NCI-H82 treated with DMSO at 0.1 percent for 48 hours (cell line): ENCODE data around the gene MAST4.

ENCODE experiments used
- DNase-seq: peaks from one replicate; lab custom pipeline; 2025; ENCODE audit not compliant: unreplicated experiment; lab: John Stamatoyannopoulos, UW

The MAST4 gene

DNA sequence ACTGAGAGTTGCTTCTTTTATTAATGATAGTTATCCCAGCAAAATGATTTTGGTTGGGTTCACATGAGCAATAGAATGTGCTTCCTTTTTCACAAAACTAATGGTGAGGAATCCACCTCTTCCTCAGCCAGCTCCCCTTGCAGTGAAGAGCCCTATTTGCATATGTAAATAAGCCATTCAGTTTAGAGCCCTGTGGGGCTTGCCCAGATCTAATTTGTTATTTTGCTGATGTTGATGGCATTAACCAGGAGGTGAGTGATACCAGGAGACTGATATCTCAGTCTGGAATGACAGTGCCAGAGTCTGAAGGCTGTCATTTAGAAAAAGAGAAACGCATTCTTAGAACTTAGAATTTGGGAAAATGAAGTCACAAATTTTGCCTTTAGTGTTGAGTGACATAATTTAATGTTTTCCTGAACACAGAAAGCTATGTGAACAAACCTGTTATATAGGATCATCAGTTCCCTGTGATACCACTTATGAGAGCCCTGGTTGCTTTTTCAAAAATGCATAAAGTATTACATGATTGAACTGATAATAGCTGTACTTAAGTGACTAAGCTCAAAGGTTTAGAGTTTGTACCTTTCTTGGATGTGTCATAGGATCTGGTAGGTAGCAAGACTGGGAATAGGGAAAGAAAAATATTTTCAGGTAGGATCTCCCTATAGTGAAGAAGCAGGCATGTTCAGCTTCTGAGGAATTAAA is 271.6 kb downstream of the MAST4 start:
- no peak for DNase-seq

DNA sequence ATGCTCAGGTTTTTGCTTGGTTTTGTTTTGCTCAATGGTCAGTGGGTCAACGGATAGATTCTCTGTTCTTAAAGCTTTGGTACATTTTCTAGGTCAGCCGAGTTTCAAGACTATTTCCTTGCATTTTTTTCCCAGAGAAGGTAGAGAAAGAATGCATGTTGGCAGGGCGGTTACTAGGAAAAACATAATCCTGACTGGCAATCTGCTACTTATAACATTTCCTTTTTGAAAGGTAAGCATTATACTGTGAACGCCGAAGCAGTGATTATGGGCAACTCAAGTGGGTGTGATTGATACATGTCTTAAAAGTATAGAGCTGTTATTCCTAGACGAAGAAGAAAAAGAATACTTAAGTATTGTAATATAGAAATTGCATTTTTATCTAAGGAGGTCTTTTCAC is 273.2 kb downstream of the MAST4 start:
- no peak for DNase-seq

DNA sequence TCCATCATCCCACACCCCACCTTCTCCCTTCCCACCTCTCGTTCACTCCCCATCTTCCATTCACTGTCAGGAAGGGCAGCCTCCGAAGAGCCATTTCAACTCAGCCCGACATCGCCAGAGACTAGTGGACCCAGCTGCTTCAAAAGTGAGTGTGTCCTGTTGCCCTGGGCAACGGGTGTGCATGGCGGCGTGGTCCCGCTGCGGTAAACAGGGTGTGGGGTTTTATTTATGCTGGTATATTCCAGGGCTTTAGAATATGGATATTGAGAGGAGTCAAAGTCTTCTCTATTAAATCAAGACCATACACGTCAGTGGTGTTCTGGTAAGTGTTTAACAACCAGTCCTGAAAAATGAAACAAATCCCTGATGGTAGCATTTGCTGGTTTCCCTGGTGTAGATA is 274.5 kb downstream of the MAST4 start:
- DNase-seq: no peak

DNA sequence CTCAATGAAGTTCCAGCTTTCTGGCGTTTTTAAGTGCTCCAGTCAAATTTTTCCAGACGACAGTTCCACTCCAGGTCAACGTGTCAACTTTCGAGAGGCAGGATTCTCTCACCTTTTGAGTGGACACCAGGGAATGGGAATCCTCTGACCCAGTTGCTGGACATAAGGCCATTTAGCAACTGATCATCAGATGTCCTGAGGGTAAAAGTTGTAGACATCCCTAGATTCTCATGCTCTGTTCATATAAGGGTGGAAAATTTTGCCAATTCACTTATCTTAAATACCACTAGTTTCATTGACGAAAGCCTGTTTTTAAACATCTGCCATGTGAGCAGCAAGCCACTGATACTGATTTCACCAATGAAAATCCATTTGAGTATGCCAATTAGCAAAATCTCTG is 275.5 kb downstream of the MAST4 start:
- no peak for DNase-seq

DNA sequence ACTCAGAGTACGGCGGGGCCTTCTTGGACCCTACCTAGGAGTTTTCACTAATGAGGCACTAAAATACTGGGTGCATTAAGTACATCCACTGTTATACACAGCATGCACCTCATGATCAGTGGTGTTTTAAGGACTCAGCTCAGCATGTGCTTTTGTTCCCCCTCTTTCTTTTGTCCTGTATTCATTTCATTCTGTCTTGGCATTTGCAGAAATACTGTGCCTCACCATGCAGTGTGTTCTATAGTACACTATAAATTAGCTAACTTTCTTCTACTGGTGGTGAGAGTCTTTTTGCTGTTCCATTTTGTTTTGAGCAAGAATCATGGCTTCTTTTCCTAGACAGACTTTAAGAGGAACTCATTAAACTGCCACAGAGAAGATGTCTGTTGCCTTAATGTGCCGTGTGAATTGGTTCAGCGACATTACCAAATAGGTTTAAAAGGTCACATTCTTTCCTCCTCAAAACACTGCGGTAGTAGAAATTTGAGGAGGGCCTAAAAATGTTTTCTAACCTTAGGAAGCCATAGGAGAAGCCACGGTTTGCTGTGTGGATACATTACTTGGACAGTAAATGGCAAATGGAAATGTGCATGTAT is 276.6 kb downstream of the MAST4 start:
- no peak for DNase-seq

DNA sequence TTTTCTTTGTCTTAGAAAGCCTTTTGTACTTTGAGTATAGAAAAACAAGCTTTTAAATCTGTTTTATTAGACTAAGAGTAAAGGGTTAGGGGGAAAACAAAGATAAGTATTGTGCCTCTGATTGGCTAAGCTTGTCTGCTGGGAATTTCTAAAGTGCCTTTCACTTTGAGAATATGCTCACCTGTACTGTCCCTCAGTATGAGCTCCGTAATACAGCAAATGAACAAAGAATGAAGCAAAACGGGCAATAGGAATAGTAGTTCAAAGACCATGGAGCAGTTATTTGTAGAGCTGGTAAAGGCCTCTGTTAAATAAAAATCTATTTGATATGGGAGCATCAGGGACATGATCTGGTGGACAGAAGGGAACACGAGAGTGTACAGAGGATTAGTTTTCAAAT is 277.8 kb downstream of the MAST4 start:
- no peak for DNase-seq

DNA sequence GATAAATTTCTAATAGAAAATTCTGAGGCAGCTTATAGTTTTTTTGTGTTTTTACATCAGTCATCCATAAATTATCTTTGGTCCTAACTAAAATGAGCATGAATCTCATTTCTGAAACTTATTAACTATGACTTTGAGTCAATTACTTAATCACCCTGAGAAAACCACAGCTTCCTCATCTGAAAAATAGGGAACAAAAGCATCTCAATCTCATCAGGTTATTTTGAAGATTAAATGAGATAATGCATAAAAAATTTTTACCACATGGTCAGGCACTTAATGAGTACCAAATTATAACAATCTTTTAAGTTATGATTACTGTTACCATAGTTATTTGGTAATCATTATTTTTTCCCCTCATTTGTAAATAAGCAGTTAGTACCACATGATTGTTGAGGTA is 279.1 kb downstream of the MAST4 start:
- DNase-seq: no peak

DNA sequence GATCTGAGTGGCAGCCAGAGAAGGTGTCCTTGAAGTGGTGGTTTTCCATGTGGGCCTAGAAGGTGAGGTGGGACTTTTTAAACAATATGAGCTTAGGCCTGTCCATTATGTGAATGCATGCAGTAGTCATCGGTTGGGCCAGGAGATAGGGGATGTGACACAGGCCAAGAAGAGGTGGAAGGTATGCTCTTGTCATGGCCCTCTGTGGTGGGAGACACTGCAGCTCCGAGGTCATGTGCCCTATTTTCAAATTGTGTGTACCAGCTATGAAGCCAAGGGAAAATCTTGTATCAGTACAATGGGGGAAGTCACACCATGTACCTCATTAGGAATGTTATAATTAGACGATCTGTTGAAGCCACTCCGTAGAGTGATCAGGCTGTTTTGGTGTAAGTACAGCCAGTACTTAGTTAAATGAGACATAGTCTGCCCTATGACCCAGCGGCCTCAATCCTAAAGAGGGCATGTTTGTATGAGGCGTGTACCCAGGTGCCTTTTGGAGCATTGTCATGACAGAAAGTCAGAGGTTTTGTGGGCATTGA is 280.1 kb downstream of the MAST4 start:
- DNase-seq: no peak

DNA sequence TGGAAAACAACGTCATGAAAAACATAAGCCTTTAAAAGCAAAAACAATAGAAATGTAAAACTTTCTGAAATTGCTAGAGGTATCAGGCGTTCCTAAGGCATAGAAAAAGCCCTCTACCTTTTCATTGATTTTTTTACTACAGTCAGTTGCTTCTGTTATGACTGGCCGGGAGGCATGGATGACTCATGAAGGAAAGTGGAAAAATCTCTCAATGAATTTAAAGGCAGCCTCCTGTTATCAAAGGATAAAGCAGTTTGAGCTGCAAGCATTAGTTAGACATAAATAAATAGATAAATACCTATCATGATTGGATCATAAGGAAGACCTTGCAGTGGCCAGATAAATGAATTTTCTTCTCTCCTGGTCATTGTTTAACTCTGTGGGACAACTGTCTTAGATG is 281.6 kb downstream of the MAST4 start:
- DNase-seq: no peak

DNA sequence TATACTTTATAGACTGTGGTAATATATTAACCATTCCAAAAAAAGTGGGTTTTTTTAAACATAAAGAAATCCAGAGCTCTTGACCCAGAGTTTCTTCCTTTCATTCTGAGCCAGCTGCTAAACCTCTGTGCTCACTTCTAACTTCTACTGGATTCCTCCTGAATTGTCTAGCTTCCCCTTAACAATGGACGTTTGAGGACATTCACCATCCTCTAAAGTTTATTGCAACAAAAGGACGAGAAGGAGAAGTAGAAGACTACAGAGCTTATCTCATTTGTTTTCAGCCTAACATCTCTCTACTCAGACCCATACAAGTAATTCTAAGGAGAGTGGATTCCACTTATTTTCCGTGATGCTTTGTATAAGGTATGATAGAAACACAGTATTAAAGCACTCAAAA is 284.2 kb downstream of the MAST4 start:
- DNase-seq: no peak

DNA sequence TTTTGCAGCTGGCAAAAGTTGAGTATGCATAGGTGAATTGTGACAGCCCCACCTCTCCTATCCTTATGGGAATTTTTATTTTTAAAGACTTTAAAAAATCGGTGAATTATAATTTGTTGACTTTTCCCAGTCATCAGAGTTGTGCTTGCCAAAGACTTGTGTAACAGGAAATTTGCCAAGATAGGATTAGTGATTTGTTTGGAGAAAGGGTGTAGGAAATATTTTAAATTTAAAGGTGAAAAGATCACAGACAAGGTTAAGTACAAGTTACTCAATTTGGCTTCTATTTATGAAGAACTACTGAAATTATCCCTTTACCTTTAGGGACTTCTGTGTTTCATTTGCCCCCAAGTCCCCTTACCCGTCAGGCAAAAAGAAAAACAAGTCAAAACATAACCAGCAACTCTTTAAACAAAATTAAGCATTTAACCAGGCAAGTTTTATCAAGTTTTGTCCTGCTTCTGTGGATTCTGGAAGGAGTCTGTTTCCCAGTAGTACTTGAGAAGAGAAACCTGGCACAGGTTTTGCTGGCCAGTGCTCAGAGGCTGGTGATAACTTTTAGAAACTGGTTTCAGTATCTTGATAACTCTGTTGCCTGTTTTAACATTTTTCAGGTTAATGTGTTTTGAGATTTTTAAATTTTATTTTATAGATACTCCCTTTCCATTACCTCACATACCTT is 285.4 kb downstream of the MAST4 start:
- DNase-seq: no peak

DNA sequence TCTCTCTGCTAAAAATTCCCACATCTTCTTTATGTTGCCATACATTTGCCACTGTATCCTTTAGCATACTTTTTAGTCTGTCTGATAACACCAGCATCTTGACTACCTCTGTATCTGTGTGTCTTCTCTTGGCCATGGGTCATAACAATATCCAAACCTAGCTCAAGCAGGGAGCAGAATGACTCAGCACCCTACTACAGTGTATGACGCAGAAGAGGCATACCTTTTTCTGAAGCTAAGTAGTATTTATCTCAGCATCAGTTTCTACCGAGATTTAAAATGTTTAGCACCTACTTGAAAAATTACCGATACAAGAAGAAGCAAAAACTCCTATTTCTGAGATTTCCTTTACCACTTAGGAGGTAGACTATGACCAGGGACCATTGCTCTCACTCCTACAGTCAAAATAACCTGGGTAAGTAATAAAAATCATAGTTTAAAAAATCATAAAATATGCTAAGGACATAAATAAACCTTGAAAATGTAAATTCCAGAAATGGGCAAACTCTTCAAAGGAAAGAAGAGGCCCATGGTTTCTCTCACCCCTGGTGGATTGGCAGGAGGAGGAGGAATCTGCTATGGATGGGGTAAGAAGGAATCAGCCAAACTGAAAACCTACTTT is 286.5 kb downstream of the MAST4 start:
- DNase-seq: no peak

DNA sequence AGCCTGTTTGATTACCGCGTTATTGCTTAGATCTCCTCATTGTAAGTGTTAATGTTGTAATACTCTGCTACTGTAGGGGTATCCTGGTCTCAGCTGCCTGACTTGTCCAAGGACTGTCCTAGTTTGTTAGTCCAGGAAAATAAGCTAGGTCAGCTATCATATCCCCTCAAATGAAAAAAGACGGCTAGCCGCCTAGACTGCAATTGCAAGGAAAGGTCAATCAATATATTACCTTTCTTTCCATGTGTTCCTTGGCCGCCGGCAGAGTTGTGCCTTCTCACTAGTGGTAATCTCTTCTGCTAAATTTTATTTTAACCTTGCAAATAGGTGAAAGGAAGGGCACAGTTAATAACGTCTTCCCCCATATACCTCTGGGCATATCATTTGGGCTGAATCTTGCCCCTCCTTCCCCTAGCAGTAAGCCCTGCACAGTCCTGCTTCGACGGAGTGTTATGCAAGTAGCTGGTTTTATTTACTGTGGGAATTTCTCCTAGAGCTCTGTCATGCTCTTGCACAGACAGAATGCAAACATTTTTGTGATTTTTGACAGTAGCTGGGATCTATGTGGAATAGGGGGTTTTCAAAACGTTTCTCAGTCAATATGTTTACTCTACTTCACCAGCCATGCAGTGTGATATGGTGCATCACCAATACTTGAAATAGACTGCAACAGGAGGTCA is 288.5 kb downstream of the MAST4 start:
- no peak for DNase-seq

DNA sequence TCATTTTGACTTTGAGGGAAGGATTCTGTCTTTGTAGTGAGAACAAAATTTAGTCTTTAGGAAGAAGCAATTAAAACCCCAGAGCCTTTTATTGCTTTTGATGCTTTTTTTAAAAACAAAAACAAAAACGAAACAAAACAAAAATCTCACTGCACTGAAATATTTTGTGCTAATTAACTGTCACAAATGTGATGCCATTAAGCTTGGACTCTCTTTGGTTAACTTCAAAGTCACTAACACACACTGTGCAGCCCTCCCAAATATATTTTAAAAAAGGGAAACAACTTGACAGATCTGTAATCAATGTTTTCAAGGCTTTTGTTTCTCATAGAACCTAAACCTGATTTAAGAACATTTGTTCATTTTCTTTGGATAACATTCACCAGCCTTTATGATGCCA is 290.7 kb downstream of the MAST4 start:
- DNase-seq: no peak

DNA sequence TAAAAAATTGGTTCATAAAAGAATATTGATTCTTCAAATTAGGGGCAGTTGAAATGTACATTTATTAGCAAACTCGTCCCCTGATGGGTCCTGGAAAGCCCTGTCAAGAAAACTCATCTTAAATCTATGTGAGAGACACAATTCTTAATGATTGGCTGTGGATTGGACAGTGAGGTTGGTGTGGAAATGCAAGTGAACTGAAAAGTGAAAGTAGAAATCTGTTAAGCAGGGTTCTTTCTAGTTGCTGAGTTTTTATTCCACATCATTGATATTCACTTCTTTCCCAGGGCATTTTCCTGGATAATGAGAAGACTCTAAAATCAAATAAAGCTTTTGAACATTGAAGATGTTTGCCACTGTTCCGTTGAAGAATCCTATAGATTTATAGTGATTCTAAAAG is 292.4 kb downstream of the MAST4 start:
- DNase-seq: no peak

DNA sequence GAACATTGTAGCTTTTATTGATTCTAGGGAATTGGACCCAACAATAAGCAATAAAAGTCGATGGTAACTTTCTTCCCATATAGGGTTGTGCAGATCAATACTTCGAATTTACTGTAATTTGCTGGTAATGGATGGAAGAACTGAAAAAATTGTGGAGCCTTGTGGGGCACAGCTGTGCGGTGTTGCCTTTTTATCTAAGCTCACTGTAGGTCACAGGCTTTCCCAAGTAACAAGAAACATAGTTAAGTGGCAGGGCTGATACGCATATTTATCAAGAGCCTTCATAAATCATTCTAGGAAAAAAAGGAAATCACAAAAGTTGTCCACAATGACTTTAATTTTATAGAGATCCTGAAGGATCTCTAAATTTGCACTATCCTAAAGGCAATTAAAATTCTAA is 292.9 kb downstream of the MAST4 start:
- DNase-seq: no peak

DNA sequence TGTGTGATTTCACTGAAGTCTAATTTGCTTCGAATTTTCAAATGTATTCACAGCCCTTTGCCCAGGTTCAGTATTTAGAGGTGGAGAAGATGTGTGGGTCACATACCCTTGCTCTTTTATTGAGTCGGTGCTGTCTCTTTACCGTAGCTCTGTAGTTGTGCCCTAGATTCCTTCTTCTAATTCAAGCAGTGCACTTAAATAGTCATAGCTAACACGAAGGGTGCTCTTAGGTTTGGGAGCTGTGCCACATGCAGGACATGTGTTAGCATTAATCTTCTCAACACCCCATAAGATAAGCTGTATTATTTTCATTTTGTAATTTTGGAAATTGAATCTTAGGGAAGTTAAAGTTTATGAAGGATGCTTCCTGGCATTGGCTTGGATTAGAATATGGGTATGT is 293.3 kb downstream of the MAST4 start:
- DNase-seq: no peak

DNA sequence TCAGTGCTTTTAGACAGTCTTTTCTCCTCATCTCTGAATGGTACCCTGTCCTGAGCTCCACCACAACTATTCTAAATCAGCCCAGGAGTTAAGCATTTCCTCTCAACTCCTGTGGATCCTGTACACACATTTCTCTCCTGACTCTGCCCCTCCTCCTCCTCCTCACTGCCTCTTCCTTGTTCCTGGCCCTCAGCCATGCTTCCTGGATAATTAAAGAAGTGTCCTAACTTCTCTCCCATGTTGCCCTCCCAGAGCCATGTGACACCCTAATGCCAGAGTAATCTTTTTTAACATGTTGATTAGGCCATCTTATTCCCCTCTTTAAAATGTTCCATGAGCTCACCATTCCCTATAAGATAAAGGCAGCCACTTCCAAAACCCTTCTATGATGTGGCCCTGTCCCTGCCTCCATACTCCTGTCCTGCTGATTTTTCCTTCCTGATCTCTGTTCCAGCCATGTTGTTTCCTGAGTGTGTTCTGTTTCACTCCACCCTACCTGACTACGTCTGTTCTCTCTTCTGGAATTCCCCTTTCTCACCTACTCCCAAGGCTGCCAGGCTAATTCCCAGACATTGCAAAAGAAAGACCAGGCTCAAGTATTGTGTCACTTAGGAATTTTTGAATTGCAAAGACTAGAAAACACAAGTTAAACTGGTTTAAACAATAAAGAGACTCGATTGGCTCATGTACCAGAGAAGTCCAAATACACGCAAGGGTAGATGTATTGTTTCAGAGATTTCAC is 295.2 kb downstream of the MAST4 start:
- DNase-seq: no peak

DNA sequence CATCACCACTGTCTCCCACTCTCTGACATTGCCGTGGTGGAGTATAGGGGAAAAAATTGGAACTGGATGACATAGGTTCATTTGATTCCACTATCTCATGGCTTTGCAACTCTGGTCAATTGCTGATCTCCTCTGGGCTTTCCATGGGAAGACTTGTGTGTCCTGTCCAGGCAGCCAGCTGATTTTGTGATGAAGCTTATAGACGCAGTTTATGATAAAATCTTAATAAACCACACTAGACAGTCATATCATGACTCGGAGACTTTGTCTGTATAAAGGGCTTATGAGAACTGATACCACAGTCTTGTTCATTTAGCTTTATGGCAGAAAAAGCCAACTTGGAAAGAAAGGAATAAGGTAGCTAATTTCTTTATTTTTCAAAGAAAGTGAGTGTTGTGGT is 296.5 kb downstream of the MAST4 start:
- DNase-seq: no peak

DNA sequence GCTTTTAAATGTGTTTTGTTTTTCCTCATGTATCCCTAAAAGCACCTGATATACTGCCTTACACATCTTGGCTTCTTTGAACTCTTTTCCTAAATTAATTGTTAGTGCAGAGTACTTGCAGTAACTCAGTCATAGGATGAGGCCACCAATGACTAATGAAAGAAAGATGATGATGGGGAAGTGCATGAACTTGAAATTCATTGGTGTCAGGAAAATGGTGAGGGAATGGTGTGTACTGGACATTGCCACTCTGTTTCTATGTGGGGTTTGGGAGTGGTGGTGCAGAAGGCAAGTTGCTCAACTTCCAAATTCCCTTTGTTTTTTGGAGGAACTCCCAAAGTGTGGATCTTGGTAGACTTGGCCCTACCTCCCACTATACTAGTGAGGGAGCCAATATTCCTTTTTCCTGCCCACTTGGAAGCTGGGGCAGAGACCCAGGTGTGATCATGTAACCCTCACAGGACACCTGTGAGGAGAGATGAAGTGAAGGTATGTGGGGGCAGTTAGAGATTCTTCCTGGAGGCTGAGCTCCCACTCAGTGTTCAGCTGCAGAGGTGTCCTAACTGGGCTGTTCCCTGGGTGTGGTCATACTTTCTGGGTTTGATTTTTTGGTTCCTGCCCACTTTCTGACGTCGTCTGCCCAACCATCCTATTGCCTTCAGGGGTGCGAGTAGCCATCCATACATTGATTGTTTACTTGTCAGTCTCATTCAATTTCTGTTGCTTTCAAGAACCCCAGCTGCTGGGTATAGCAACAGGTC is 298.5 kb downstream of the MAST4 start:
- no peak for DNase-seq
